IPS DF 4.7 (cell line): ENCODE data around the gene IL3RA.
A peak's percentile ranks its signal among the peaks of the same experiment; 100 is the strongest.
"Not testable (repeated sequence)": the region's sequence is repeated elsewhere in the genome, so short reads cannot be mapped to it uniquely, and the experiment has no call there.

ENCODE experiments used
- DNase-seq: peaks from one replicate; pipeline ENCODE4 v3.0.0-alpha.2; 2013; ENCODE audit warnings: low spot score; ENCODE audit errors: extremely low read depth

IL3RA gene

GRCh38 chrX:1336331-1336943 is at the start of gene IL3RA:
TSS of gene IL3RA (plus strand) at chrX:1336785. CDS start at chrX:1341766, 4,981 bp downstream.
- no peak for DNase-seq

GRCh38 chrX:1289535-1289934 is 47.0 kb upstream of the IL3RA start:
- no peak for DNase-seq

- DNase-seq = no peak
Measured at GRCh38 chrX:1291110-1291740, 45.4 kb upstream of the IL3RA start.

- DNase-seq = no peak
Measured at GRCh38 chrX:1292575-1293290, 43.9 kb upstream of the IL3RA start.

- no peak for DNase-seq
Measured at GRCh38 chrX:1294301-1295067, 42.1 kb upstream of the IL3RA start.

- DNase-seq = no peak
Measured at GRCh38 chrX:1295550-1295949, 41.0 kb upstream of the IL3RA start.

- not testable (repeated sequence) for DNase-seq
Measured at GRCh38 chrX:1297591-1297990, 39.0 kb upstream of the IL3RA start.

GRCh38 chrX:1300449-1300848 is 36.1 kb upstream of the IL3RA start:
- peak; percentile 51 for DNase-seq

GRCh38 chrX:1305411-1305810 is 31.2 kb upstream of the IL3RA start:
- no peak for DNase-seq

- no peak for DNase-seq
Measured at GRCh38 chrX:1306909-1307625, 29.5 kb upstream of the IL3RA start.

- no peak for DNase-seq
Measured at GRCh38 chrX:1307626-1308340, 28.8 kb upstream of the IL3RA start.

GRCh38 chrX:1308476-1308875 is 28.1 kb upstream of the IL3RA start:
- DNase-seq = no peak

GRCh38 chrX:1308917-1309316 is 27.7 kb upstream of the IL3RA start:
- not testable (repeated sequence) for DNase-seq

GRCh38 chrX:1313788-1314187 is 22.8 kb upstream of the IL3RA start:
- DNase-seq = no peak

GRCh38 chrX:1316527-1316926 is 20.1 kb upstream of the IL3RA start:
- DNase-seq = no peak

- DNase-seq = no peak
Measured at GRCh38 chrX:1321674-1322073, 14.9 kb upstream of the IL3RA start.

GRCh38 chrX:1322393-1322792 is 14.2 kb upstream of the IL3RA start:
- DNase-seq = no peak

GRCh38 chrX:1323315-1323714 is 13.3 kb upstream of the IL3RA start:
- peak; percentile 82 for DNase-seq

- no peak for DNase-seq
Measured at GRCh38 chrX:1325515-1326116, 11.0 kb upstream of the IL3RA start.

- no peak for DNase-seq
Measured at GRCh38 chrX:1327651-1328304, 8.8 kb upstream of the IL3RA start.
